Esophagus (tissue), 2 donors: Measurements from ENCODE around the gene FBXW4. TPM values are rescaled to one million over a fixed set of nuclear protein-coding genes. Genes with fewer than 3 reads are reported as not detected.

Source experiments
- H3K27ac ChIP-seq, 2 donors: one replicate each; pipeline ENCODE4 v1.5.1; 2013; ENCODE audit warnings: low read depth in 2 of 2, mild to moderate bottlenecking in 2 of 2, inconsistent platforms in 1 of 2, low read length in 1 of 2, moderate library complexity in 1 of 2
- H3K27me3 ChIP-seq, 2 donors: one replicate each; pipeline ENCODE4 v1.6.1; 2013; ENCODE audit warnings: low read length in 2 of 2, control low read depth in 1 of 2, mild to moderate bottlenecking in 1 of 2; ENCODE audit not compliant: insufficient read depth in 2 of 2, control insufficient read depth in 1 of 2
- H3K36me3 ChIP-seq, 2 donors: one replicate each; pipeline ENCODE4 v1.6.1; 2013; ENCODE audit warnings: low read length in 1 of 2; ENCODE audit not compliant: control insufficient read depth in 2 of 2, insufficient read depth in 2 of 2
- H3K4me1 ChIP-seq, 2 donors: one replicate each; pipeline ENCODE4 v1.6.1; 2013; ENCODE audit warnings: low read length in 1 of 2; ENCODE audit not compliant: control insufficient read depth in 2 of 2, insufficient read depth in 2 of 2
- H3K4me3 ChIP-seq, 2 donors: one replicate each; pipeline ENCODE4 v1.5.1; 2013; ENCODE audit warnings: low read length in 2 of 2, mild to moderate bottlenecking in 2 of 2, low read depth in 1 of 2, moderate library complexity in 1 of 2
- H3K9me3 ChIP-seq, 2 donors: one replicate each; pipeline ENCODE4 v1.6.1; 2013; ENCODE audit warnings: mild to moderate bottlenecking in 2 of 2, low read depth in 1 of 2, low read length in 1 of 2, moderate library complexity in 1 of 2; ENCODE audit not compliant: control insufficient read depth in 2 of 2, insufficient read depth in 1 of 2
- WGBS, 2 donors: extraction: QIAGEN DNeasy Blood & Tissue Kit; methylation state at CpG; one replicate each; pipeline ENCODE4 v1.1.7; 2013; 5-methylcytosine and 5-hydroxymethylcytosine counted together
- polyA plus RNA-seq, 2 donors: library from polyadenylated mRNA; stranded (reverse); fragments of 200-250 nt; gene quantifications; one replicate each; pipeline ENCODE4 v1.2.3, GENCODE V29; 2013
- donor health status: healthy with polysubstance abuse.
- donor health status: Bipolar disorder and iron deficiency.

Gene FBXW4
- polyA plus RNA-seq, 2 donors, result 27.0 to 31.1 TPM

DNA sequence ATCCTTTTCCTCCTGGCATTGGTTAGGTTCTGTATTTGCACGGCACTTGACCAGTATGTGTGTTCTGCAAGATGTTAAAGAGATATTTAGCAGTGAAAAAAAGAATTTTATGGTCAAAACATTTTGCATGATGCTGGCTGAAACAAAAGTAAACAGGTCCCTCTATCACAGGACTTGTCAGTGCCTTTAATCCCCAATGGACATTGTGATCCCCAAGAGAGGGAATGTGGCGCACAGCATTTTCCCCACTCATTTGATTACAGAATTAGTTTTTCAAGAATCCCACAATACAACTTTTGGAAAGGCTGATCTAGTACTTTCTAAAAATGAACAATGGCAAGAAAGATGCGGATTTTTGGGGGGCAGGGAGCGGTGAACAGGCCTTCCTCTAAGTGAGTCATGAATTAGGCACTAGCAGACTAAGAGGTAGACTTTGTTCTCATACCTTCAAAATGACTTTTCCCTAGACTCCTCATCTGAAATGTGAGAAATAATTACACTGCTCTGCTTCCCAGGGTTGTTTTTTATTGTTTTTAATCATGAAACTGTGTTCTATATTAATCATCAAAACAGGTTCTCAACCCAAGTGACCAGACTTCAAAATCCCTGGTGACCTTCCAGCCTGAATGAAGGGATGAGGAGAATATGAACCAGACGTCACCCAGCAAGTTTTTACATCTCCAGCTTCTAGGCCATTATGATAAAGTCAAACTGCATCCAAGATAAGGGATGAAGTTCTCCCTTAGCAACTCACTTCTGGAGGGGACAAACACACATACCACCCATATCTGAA lies 8.6 kb downstream of the FBXW4 start:
- no peak overlapping the region for H3K27ac ChIP-seq
- peaks cover 0 to 2% of the 10 kb centered on the region in 2 donors for H3K4me1 ChIP-seq
- H3K9me3 ChIP-seq, result no peaks in the 10 kb centered on the region
- H3K36me3 ChIP-seq, result peaks cover 0 to 4% of the 10 kb centered on the region in 2 donors
- WGBS, 2 donors, result 91 to 93% methylated on average over 5 of the region's 5 CpGs
- H3K4me3 ChIP-seq, result no peak overlapping the region
- no peaks in the 10 kb centered on the region for H3K27me3 ChIP-seq

DNA sequence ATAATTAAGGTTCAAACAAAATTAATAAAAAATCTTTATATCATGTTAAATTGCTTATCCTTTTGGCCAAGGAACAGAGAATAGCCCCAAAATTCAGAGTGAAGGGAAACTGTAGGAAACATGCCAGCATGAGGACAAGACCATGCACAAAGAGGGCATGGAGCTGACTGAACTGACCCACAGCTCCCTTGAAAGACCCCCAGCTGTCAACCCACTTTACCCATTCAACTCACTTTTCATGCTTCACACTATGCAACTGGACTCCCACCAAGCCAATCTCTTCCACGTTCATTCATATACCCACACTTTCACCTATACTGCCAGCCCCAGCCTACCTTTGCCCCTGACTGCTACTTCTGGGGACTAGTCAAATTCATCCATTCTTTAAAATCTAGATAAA lies 10.2 kb downstream of the FBXW4 start:
- Histone ChIP-seq H3K36me3 (peaks cover 0 to 4% of the 10 kb centered on the region in 2 donors), H3K4me1 (no peaks in the 10 kb centered on the region), H3K9me3 (no peaks in the 10 kb centered on the region), H3K4me3 (no peak overlapping the region), H3K27ac (no peak overlapping the region), H3K27me3 (no peaks in the 10 kb centered on the region)
- WGBS, 2 donors, result 93 to 94% methylated on average over 1 of the region's 1 CpG

DNA sequence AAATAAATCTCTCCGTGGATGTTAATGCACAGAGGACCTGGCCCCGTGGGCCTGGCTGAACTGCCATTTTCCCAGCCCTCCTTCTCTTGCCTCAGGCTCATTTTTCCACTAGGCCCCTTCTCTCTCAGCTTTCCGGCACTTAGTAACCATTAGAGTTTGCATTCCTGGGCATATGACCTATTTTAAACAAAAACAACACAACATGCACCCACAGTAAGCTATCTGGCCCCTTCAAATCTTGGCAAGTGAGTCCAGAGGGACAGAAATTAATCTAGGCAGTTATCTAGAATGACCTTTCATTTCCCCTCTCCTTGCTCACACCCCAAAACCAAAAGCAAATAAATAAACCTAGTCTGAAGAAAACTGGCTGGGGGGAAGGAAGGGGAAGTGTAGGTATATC lies 11.7 kb downstream of the FBXW4 start:
- 87 to 94% methylated on average over 3 of the region's 3 CpGs for WGBS, 2 donors
- Histone ChIP-seq H3K36me3 (peaks cover 0 to 4% of the 10 kb centered on the region in 2 donors), H3K4me3 (no peak overlapping the region), H3K9me3 (no peaks in the 10 kb centered on the region), H3K27ac (no peak overlapping the region), H3K4me1 (no peaks in the 10 kb centered on the region), H3K27me3 (no peaks in the 10 kb centered on the region)

DNA sequence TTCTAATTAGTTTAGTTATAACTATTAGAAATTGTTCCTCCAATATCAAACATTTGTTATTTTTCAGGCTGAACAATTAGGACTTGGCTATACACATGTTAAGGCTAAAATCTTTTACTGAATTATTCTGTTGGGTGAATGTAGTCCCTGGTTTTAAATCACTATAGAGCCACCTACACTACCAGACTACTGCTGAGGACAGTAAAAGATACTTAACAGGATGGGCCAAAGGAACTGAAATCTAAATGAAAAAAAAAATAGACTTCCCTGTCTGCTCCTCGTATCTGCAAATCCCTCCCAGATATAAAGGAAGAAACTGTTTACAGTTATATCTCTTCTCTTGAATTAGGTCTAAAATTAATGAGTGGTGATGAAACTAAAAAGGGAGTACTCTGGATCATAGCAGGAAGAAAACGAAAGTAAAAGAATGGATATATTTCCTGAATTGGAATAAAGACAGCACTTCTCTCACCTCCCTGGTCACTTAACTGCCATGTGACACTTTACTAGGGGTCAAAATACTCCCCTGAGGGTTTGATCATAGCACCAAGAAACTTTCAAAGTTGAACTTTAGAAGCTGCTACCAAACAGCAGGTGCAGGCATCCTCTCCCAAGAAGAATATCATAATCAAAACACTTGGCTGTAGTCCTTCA lies 12.7 kb downstream of the FBXW4 start:
- H3K4me1 ChIP-seq, result no peaks in the 10 kb centered on the region

DNA sequence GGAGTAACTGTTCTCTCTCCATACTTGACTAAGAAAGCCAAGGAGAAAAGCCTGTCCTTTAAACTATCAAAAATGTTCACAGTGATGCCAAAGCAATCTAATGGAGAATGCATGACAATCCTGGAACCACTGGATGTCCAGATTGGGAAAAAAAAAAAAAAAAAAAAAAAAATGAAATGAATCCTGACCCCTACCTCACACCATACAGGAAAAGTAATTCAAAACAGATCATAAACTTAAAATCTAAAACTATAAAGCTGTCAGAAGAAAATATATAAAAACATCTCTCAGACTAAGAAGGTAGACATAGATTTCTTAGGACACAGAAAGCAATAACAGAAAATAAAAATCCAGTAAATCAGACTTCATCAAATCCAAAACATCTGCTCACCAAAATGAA lies 18.4 kb downstream of the FBXW4 start:
- H3K9me3 ChIP-seq, result no peaks in the 10 kb centered on the region
- no peak overlapping the region for H3K4me3 ChIP-seq
- no peaks in the 10 kb centered on the region for H3K27me3 ChIP-seq
- no peaks in the 10 kb centered on the region for H3K4me1 ChIP-seq
- H3K27ac ChIP-seq, result no peak overlapping the region
- peaks cover 11 to 12% of the 10 kb centered on the region in 2 donors for H3K36me3 ChIP-seq

More for the DNA sequence above, 12.7 kb downstream of the FBXW4 start:
- WGBS, 2 donors, result 11 to 22% methylated on average over 2 of the region's 2 CpGs
- H3K27me3 ChIP-seq, result no peaks in the 10 kb centered on the region
- no peaks in the 10 kb centered on the region for H3K9me3 ChIP-seq
- H3K4me3 ChIP-seq, result peak overlapping the region in 1 of 2 donors; percentile 7
- no peak overlapping the region for H3K27ac ChIP-seq
- no peaks in the 10 kb centered on the region for H3K36me3 ChIP-seq

DNA sequence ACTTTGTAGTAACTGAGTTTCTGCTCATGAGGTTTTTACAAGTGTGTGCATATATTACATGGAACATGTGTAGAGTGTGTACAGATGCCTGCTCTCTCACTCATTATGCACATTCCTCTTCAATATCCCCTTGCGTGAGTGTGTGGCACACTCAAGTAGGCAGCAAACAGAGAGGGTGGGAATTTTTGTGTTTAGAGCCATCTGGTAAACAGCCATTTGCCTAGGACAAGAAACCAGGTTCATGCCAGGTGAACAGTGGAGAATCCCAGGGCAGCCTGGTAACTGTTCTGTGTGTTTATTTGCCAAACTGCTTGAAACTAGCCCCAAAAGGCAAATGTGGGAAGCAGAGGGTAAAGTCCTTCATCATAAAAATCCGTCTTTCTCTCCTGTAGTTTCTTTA lies 19.9 kb downstream of the FBXW4 start:
- Histone ChIP-seq H3K4me1 (no peaks in the 10 kb centered on the region), H3K36me3 (peaks cover 12 to 13% of the 10 kb centered on the region in 2 donors), H3K9me3 (no peaks in the 10 kb centered on the region), H3K4me3 (no peak overlapping the region), H3K27me3 (no peaks in the 10 kb centered on the region), H3K27ac (no peak overlapping the region)
- 92% methylated on average over 2 of the region's 2 CpGs for WGBS, 2 donors

DNA sequence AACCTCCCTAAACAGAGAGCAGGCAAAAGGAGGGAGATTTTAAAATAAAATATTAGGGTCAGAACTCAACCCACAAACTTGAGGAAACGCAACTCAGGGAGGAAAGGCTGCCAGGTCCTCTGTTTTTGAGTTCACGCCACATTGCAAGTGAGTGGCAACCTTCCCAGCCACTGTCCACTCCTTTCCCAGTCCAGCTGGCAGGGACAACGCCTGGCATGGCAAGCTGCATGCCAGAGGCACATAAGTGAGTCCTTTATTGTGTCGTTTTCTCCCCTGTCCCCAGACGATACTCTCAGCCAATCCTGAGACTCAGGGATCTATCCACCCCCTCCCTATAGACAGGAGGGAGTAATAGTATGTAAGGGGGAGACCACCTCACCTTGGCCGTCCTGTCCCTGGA lies 22.4 kb downstream of the FBXW4 start:
- Histone ChIP-seq H3K9me3 (no peaks in the 10 kb centered on the region), H3K4me3 (no peak overlapping the region), H3K4me1 (no peaks in the 10 kb centered on the region), H3K36me3 (peaks cover 12 to 20% of the 10 kb centered on the region in 2 donors), H3K27ac (no peak overlapping the region), H3K27me3 (no peaks in the 10 kb centered on the region)
- WGBS, 2 donors, result 80 to 84% methylated on average over 6 of the region's 6 CpGs

DNA sequence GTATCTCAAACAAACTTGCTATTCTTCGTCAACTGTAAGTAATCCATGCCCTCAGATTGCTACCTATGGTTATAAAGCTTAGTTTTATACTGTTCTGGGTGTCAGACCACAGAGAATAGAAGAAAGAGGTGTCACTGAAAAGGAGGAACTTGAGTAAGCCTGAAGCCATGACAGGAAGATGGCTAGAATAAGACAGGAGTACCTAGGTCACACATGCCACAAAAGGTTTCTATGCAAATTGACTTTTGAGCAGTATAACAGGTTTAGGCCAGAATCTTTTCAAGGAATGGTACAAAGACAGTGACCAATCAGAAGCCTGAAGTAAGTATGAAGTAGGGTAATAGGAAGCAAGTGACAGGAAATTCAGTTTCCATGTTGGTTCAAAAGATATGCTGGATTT lies 23.5 kb downstream of the FBXW4 start:
- WGBS, 2 donors, result 90 to 100% methylated on average over 1 of the region's 1 CpG
- Histone ChIP-seq H3K27ac (no peak overlapping the region), H3K4me3 (no peak overlapping the region), H3K9me3 (no peaks in the 10 kb centered on the region), H3K4me1 (no peaks in the 10 kb centered on the region), H3K36me3 (peaks cover 15 to 24% of the 10 kb centered on the region in 2 donors), H3K27me3 (no peaks in the 10 kb centered on the region)

DNA sequence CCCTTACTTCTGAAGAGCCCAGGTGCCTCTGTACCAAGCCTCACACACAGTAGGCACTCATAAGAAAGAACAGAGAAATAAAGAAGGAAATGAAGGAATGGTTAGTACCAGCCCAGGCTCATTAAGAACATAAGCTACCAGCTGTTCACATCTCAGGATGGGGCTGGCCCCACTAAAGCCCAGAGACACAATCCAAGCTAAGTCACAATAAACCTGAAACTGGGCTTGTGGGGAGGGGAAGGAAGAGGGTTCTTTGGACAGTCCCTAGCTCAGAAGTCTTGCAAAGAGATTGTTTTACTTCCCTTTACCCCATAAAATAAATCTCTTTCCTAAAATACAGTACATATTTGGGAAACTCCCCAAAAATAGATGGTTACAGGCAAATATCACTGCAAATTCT lies 24.3 kb downstream of the FBXW4 start:
- no peaks in the 10 kb centered on the region for H3K9me3 ChIP-seq
- H3K27ac ChIP-seq, result no peak overlapping the region
- no peaks in the 10 kb centered on the region for H3K27me3 ChIP-seq
- H3K4me3 ChIP-seq, result no peak overlapping the region
- no peaks in the 10 kb centered on the region for H3K4me1 ChIP-seq
- peaks cover 20 to 28% of the 10 kb centered on the region in 2 donors for H3K36me3 ChIP-seq

DNA sequence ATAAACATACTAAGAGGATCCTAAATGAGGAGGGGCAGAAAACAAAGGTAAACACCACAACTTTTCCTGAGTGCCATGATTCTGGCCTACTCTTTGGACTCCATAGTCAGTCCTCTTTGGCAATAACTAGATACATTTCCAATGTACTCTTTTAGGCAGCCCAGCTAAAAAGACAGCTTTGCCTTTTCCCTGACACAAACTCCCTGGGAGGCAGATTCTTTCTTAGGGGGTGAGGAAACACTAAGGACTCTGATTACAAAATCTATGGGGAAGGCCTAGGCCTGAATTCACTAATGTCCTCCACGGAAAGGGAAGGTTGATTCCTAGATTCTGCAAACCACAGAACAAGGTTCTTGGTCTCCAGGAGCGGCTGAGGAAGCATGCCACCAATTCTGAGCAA lies 25.8 kb downstream of the FBXW4 start:
- H3K27me3 ChIP-seq, result no peaks in the 10 kb centered on the region
- no peak overlapping the region for H3K27ac ChIP-seq
- no peaks in the 10 kb centered on the region for H3K4me1 ChIP-seq
- no peak overlapping the region for H3K4me3 ChIP-seq
- H3K9me3 ChIP-seq, result no peaks in the 10 kb centered on the region
- 91 to 93% methylated on average over 2 of the region's 2 CpGs for WGBS, 2 donors
- peaks cover 20 to 29% of the 10 kb centered on the region in 2 donors for H3K36me3 ChIP-seq
